Activated CD8-positive, alpha-beta memory T cell treated with anti-CD3 and anti-CD28 coated beads for 4 hours (primary cell): Measurements from ENCODE around the gene KIZ.

Source experiments
- DNase-seq, 2 donors: peaks; one replicate each; pipeline ENCODE4 v3.0.0-alpha.2; 2020; ENCODE audit warnings: low read depth in 2 of 2

The KIZ gene

GRCh38 chr20:21125849-21126580 is at the start of gene KIZ:
Gene KIZ (plus strand): TSS chr20:21126082. CDS start chr20:21126116, 34 bp downstream.
- DNase-seq = peak; percentile 92 to 96

GRCh38 chr20:21077809-21078345 is 48.0 kb upstream of the KIZ start:
- no peak for DNase-seq

- DNase-seq = no peak
These were observed 43.3 kb upstream of the KIZ start for GRCh38 chr20:21082584-21082983.

GRCh38 chr20:21083825-21084325 is 42.0 kb upstream of the KIZ start:
- DNase-seq = no peak

GRCh38 chr20:21087862-21088540 is 37.9 kb upstream of the KIZ start:
- no peak for DNase-seq

- DNase-seq = no peak
These were observed 36.5 kb upstream of the KIZ start for GRCh38 chr20:21089391-21089790.

GRCh38 chr20:21090111-21090618 is 35.7 kb upstream of the KIZ start:
- no peak for DNase-seq

GRCh38 chr20:21090721-21091120 is 35.2 kb upstream of the KIZ start:
- no peak for DNase-seq

- no peak for DNase-seq
These were observed 33.1 kb upstream of the KIZ start for GRCh38 chr20:21092806-21093205.

GRCh38 chr20:21096321-21097043 is 29.4 kb upstream of the KIZ start:
- no peak for DNase-seq

- no peak for DNase-seq
These were observed 25.9 kb upstream of the KIZ start for GRCh38 chr20:21099751-21100577.

GRCh38 chr20:21100578-21101452 is 25.1 kb upstream of the KIZ start:
- DNase-seq = no peak

- DNase-seq = no peak
These were observed 24.4 kb upstream of the KIZ start for GRCh38 chr20:21101453-21101931.

GRCh38 chr20:21101932-21102575 is 23.8 kb upstream of the KIZ start:
- DNase-seq = no peak

GRCh38 chr20:21102603-21103311 is 23.1 kb upstream of the KIZ start:
- DNase-seq = no peak

- no peak for DNase-seq
These were observed 22.1 kb upstream of the KIZ start for GRCh38 chr20:21103582-21104465.

- DNase-seq = no peak
These were observed 21.5 kb upstream of the KIZ start for GRCh38 chr20:21104466-21104761.

GRCh38 chr20:21104921-21105320 is 21.0 kb upstream of the KIZ start:
- DNase-seq = no peak
